Stimulated activated CD4-positive, alpha-beta T cell treated with anti-CD3 and anti-CD28 coated beads, Interleukin-4, amount 100 ng/mL, for 48 hours (primary cell): ENCODE results near the gene PRTFDC1.
A peak's percentile ranks its signal among the peaks of the same experiment; 100 is the strongest.
"Not testable (repeated sequence)": the region's sequence is repeated elsewhere in the genome, so short reads cannot be mapped to it uniquely, and the experiment has no call there.

Experiments used
- DNase-seq, 2 donors: peaks; one replicate each; pipeline ENCODE4 v3.0.0-alpha.2; 2020; ENCODE audit warnings: low read depth in 2 of 2

The PRTFDC1 gene, protein sequence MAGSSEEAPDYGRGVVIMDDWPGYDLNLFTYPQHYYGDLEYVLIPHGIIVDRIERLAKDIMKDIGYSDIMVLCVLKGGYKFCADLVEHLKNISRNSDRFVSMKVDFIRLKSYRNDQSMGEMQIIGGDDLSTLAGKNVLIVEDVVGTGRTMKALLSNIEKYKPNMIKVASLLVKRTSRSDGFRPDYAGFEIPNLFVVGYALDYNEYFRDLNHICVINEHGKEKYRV

DNA sequence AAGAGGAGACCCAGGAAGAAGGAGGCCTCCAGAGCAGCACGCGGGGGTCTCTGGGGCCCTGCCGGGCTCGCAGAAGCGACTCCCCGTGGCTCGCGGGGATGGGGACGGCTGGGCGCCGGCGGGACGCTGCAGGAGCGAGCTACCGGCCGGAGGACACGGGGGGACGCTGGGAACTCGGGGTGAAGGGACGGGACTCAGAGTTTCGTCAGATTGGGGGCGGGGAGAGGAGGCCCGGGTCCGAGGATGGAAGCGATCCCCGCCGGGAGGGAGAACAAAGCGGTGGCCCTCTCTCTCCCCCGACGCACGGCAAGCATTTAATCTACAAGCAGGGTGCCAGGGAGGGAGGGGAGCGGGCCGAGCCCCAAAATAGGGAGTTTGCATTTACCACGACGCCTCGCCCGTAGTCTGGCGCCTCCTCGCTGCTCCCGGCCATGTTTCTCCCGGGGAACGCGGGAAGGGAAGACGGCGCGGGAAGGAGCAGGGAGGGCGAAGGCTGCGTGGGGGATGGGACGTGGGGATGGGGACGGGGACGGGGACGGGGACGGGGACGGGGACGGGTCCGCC is at the start of gene PRTFDC1:
Gene PRTFDC1, minus strand, starts transcription at position 464 of the 564 bp plus-strand sequence. Its CDS starts 31 bp downstream, at position 433.
- DNase-seq, result peak in 1 of 2 donors; percentile 8

DNA sequence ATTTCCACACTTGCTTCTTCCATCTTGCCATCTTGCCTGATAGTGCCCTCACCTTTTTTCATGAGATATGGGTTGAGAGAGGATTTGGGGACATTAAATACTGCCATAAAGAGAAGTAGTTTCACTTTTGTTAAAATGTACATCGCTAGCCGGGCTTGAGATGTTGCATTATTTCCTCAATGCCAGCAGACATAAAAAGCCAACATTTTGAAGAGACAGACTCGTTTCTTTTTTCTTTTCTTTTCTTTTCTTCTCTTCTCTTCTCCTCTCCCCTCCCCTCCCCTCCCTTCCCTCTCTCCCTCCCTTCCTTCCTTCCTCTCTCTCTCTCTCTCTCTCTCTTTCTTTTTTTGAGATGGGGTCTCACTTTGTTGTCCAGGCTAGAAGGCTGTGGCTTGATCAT is 45.6 kb upstream of the PRTFDC1 start:
- DNase-seq, result no peak

DNA sequence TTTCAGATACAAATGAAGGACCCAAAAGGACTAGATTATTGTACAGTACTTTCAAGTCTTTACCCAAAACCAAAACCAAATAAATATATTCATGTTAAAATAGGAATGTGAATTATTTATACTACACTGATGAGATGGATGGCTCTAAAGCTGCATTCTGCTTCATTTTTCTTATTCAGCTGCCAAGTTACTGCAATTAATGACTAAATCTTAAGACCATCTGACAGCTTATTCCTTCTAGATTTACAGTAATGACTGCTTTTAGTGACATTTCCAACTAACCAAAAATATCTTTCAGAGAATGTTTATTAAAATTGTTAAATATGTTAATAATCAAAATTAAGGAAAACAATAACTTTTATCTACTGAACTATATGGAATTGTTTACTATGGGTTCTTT is 42.7 kb upstream of the PRTFDC1 start:
- DNase-seq, result no peak

DNA sequence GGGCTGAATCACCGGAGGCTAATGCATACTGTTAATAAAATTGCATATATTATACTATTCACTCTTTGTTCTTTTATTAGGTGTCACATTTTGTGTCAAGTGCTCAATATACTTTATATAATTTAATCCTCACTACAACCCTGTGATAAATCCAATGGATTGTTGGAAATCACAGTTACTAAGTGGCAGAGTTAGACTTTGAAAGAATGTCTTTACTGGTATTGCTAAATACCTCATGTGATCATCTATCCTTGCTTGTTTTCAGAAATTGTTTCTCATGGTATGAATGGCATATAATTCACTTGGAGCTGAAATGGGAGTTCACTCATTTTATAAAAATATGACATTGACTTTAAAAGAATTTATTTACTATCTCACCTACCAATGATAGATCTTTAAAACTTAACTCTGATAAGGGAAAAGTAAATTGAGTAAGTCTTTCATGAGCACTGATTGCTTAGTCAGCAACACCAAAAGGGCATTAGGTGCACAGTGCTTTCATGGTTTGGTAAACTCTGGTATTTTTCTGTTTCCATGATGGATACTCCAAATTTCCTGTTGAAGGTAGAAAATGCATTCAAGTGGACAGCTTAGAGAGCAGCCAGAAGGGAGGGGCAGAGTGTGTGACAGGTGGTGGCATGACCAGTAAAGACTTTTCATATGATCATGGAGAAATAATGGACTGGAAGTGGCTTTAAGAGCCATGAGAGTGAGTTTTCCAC is 41.0 kb upstream of the PRTFDC1 start:
- no peak for DNase-seq

DNA sequence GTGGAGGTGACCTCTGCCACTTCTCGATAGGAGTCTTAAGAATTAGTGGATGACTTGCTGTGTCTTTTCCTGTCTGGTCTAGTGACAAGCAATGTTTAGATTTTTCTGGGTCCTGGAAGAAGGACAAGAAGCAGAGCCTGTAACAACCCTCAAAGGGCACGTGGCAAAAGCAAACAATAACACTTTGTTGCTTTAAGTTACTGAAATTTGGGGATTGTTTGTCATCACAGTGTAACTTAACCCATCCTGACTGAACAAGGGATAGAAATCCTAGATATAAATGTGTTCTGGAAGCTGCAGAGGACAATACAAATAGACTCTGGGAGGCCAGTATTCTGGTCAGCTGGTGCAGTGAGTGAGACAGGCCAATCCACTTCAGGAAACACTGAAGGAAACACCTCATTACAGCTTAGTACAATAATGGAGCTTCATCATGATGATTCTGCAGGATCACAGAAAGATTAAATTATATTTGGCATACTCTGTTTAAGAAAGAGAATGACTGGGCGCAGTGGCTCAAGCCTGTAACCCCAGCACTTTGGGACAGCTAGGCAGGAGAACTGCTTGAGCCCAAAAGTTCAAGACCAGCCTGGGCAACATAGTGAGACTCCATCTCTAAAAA is 40.2 kb upstream of the PRTFDC1 start:
- no peak for DNase-seq

DNA sequence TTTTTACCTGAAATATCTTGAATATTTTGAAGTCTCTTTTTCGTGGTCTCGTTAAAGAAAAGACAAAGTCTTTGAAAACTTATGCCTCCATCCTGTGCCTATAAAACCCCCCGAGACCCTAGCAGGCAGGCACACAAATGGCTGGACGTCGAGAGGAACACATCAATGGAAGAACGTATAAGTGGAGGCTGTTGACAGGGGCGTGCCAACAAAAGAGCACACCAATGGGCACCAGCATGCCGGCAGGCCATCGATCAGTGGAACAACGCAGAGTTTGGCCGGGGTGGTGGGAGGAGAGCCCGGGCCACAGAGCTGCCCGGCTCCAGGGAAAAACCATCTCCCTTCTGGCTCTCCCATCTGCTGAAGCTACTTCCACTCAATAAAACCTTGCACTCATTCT is 38.9 kb upstream of the PRTFDC1 start:
- no peak for DNase-seq

DNA sequence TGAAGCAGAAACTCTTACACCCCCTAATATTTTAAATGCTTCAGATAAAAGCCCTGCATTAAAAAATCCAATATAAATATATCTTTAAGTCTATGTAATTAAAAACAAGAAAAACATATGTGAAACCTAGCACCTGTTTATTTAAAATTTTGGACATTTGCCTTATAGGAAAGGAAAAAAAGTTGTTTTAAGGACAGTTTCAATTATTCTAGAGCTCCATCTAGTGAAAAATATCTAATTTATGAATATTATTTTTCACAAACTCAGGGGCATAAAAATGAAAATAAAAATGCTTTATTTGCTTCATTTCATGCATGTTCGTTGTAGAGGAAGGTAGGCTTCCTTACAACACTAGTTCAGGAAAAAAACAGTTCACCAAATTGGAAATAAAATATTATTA is 37.5 kb upstream of the PRTFDC1 start:
- DNase-seq, result no peak

DNA sequence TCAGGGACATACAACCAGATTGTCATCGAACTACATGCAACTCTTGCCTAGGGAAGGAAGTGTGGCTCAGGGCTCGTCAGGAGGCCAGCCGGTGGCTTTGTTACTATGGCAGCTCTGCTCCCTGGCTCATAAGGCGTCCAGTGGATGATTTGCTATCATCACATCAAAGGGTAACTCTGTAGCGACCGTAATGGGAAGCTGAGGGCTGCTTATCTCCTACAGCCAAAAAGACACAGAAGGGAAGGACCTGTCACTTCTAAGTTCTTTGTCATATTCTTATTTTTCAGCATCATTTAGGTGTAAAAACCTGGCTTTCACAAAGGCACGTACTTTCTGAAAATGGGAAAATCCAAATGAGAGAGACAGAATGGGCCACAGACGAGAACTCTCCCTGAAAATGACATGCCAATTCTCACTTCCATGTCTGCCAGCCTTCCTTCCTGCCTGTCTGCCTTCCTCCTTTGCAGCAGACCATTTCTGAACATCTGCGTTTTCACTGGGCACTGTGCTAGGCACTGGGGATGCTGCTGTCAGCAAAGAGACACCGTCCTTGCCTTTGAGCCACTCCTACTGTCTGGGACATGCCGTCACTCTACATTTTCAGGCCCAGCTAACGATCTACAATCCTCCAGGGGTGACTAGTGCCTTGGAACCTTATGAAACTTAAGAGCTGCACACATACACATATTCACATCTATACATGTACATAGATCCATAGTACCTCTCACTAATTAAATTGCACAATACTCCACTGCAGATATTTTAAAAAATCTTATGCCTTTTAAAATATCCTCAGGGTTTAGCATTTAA is 36.6 kb upstream of the PRTFDC1 start:
- DNase-seq, result no peak

DNA sequence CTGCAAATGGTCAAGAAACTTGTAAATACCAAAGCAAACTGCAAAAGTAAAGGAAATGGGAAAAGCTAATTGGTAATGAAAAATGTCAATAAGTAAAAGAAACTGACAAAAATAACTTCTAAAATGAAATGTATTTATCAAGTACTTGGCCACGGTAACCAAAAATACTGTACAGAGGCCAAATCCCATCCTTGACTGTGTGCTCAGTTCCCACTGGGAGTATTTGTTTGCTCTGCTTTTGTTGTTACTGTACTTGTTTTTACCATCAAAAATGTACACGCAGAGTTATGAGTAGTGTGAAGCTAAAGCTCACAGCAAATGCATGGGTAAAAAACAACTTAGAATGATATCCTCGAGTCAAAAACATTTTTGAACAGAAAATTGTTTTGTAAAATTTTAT is 32.5 kb upstream of the PRTFDC1 start:
- DNase-seq, result no peak

DNA sequence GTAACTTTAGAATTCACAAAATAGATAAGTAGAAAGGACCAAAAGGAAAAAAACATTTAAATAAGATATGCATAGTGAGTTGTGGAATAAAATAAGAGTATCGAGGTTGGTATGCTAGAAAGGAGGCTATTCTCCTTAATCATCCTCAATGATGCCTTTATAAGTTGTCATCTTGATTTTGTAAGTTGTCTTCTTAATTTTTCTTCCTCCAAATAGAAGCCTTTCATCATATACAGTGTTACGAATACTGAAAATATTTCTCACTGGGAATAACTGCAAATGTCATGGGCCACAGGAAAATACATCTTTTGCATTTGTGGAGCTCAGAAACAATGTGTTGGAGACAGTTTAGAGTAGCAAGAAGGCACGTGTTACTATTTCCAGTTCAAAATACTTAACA is 31.5 kb upstream of the PRTFDC1 start:
- no peak for DNase-seq

DNA sequence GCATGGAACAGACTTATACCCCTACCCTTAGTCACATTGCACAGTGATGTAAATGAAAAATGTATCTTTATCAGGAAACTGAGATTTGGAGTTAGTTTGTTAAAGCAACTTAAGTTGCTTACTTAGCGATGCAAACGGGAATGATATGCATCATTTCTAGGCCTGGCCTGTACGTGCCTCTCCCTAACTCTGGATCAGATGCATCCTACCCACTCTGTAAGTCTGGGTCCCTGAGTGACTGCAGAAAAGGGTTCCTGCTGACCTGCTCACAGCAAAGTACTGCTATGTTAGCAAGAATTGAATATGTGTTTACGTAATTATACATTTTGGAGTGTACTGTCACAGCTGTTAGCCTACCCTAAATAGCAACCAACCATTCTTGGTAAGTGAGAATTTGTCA is 30.7 kb upstream of the PRTFDC1 start:
- DNase-seq, result no peak

DNA sequence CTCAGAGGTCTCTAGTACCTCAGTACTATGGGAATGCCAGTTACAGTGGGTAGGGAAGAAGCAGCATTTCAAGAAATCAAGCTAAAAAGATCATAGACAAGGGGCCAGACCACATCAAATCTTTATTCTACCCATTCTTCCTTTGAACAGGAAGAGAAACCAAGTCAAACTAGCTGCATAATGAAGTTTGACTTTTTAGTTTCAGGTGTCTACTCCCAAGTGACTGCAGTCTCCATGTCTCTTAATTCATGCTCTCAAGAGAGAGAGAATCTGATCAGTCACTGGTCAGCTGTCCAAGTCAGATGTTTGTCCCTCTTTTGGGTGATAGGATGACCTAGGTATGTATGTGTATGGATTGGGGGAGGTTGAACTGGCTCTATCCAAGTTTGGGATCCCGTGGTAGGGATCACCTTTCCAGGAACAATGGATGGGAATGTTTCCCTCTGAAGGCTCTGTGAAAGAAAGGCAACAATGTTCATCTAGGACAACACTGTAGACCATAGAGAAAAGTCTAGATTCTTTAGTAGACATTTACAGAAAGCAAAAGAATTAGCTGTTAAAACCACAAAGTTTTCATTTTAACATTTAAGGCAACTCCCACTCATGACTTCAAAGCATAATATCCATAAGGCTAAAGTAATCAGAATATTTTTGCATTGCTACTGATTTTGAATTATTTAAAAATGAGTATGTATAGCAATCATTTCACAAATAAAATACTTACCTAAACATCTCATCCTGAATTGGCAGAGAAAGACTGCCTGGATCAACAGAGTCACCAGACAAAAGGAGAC is 30.1 kb upstream of the PRTFDC1 start:
- no peak for DNase-seq

DNA sequence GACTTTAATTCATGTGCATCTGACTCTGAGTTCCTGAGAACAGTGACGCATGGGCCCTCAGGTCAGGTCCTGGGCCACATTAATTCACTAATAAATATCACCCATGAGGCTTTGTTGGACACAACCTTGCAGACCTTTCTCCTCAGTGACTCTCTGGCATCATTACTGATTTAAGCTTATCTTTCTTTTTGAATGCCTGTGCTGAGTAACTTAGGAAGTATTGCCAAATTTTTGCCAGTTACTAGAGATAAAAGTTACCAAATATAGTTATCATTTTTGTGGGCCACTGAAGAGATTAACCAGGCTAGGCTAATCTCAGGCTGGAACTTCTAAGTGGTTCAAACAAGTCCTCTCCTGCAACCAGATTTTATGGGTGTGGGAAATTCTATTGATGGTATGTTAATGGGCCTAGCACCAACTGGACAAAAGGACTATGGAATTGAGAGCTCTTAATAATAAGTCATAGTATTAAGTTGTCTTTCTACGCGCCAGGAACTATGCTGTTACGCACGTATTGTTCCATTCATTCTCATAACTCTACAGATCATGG is 28.8 kb upstream of the PRTFDC1 start:
- DNase-seq, result no peak

DNA sequence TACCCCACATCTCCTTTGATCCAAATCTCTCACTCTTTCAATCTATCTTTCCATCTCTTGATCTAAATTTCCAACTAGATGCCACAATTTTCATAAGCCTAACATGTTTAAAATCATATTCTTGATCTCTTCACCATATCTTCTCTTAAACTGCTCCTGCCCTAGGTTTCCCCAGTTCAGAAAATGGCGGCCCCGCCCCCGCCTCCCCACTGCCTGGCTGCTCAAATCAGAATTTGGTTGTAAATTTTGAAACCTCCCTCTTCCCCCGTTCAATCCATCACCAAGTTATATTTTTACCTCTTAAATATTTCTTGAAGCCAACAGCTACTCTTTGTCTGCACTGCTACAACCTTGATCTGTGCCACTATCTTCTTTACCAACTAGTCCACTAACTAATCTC is 27.3 kb upstream of the PRTFDC1 start:
- no peak for DNase-seq

DNA sequence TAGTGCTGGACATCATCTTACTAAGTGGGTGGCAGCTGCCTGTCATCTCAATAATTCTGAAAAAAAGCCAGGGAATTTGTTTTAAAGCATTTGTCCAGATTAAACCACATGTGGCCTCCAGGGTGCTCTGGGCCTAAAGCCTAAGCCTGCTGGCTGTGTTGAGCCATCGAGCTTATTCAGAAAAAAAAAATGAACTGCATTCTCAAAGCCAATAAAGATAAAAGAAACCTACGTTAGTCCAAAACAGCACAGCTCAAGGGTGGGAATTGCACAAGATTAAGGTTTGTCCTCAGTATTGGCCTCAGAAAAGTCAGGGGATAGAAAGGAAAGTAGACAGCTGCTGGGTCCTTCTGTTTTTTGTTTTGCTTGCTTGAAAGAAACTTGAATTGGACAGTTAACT is 22.6 kb upstream of the PRTFDC1 start:
- DNase-seq, result no peak

DNA sequence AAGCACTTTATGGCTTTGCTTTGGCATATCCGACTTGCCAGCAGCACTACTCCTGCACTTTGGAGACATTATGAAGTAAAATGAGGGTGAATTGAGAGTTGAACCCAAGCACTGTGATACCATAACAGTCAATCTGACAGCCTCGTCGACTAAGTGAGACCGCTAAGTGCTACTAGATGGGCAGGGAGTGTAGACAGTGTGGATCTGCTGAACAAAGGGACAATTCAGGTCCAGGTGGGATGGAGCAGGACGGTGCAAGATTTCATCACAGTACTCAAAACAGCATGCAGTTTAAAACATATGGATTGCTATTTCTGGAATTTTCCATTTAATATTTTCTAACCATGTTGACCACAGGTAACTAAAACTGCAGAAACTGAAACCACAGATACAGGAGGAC is 20.8 kb upstream of the PRTFDC1 start:
- no peak for DNase-seq

DNA sequence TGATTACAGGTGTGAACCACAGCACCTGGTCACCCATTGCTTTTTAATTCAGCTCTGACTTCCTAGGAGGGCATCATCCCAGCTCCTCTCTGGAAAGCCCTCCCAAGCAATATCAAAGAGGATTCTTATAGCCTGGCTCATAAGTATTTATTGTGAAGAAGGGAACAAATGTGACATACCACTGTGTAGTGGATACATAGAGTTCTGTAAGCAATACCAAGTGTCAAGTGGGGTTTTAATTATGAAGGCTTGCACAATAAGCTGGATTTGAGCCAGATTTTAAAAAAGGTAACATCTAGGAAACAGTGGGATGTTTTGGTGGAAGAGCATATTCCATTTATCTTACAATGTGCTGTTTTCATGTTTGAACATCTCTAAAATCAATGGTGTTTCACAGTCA is 19.0 kb upstream of the PRTFDC1 start:
- DNase-seq, result no peak

DNA sequence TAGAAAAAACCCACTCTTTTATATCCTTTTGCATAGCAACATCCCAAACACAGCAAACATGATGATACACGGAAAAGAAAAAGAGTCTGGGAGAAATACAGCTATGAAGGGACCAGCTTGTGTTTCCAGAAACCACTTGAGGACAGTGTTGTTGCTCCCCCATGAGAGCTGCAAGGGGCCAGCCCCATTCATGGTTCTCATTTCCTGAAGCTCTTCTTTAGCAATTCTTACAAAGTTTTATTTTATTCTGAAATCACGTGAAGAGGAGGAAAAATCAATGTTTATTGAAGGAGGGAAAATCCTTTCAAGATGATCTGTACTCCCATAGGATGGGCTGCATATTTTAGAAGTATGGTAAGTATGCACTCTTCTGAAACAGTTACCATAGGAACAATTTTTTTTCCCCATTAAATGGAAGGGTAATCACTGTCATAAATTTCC is 17.5 kb upstream of the PRTFDC1 start:
- DNase-seq, result no peak

DNA sequence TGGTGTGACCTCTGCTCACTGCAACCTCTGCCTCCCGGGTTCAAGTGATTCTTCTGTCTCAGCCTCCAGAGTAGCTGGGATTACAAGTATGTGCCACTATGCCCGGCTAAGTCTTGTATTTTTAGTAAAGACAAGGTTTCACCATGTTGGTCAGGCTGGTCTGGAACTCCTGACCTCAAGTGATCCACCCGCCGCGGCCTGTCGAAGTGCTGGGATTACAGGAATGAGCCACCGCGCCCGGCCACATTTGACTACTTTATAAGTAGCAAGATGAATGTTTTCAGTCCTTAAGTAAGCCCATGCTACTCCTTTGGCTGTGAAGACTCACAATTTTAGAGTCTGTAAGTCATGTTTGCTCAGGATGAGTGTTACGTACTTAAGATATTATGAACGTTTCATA is 16.5 kb upstream of the PRTFDC1 start:
- DNase-seq, result not testable (repeated sequence)

DNA sequence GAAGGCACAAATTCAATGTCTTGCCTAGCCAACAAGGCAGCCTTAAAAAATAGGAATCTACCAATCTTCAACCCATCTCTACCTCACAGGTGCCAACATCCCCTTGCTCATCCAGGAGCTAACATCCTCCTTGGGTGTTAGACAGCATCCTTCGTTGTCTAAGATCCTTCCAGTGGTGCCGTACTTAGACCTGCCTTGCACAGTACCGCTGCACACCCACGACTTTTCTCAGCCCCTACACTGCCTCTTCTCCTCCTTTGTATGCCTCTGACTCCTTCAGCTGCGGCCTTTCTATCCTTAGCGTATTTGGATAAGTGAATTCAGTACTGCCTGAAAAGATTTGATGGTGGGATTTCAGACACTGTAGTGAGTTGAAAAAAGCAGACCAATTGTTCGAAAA is 15.9 kb upstream of the PRTFDC1 start:
- DNase-seq, result no peak

DNA sequence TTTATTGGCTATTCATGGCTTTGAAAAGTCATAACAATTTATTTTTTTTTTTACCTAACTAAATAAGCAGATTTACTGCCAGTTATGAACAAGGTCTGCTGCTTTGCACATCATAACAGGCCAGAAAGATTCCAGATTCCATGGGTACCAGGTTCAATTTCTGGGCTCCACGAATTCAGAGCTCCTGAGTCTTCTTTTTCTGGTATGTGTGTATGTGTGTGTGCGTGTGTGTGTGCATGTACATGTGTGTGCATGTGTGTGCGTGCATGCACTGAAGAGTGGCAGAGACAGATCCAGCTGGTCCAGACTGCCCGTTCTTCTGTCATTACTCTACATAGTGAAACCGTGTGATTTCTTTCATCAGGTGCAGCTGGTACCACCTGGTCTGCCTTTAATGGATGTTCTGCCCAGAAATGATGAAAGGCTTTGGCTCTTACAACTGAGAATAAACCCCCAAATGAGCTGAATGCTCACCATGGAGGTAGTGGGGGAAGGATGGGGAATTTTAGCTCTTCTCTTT is 14.6 kb upstream of the PRTFDC1 start:
- DNase-seq, result no peak
